Central memory CD8-positive, alpha-beta T cell (primary cell): ENCODE measurements around the gene IQSEC1.

ENCODE experiments used
- ATAC-seq: fragments of 150-1000 bp; cut with Tn5 transposase; replicated peaks from 2 replicates; pipeline ENCODE4 v1.10.0; 2022; ENCODE audit warnings: mild to moderate bottlenecking, moderate FRiP score, moderate number of reproducible peaks; ENCODE audit not compliant: poor library complexity, severe bottlenecking; ENCODE audit errors: extremely low read depth
- DNase-seq, 2 donors: peaks; one replicate each; pipeline ENCODE4 v3.0.0; 2021; ENCODE audit warnings: low spot score in 2 of 2
- H3K27ac Mint-ChIP-seq: one replicate; pipeline ENCODE4 v1.8.0; 2022; ENCODE audit warnings: low read depth, mild to moderate bottlenecking, moderate library complexity, mixed read lengths
- H3K27me3 Mint-ChIP-seq: one replicate; pipeline ENCODE4 v1.8.0; 2022; ENCODE audit warnings: mixed read lengths
- H3K36me3 Mint-ChIP-seq: one replicate; pipeline ENCODE4 v1.8.0; 2022; ENCODE audit warnings: mild to moderate bottlenecking, moderate library complexity, mixed read lengths; ENCODE audit not compliant: insufficient read depth
- H3K4me1 Mint-ChIP-seq: one replicate; pipeline ENCODE4 v1.8.0; 2022; ENCODE audit warnings: mixed read lengths
- H3K4me3 Mint-ChIP-seq: one replicate; pipeline ENCODE4 v1.8.0; 2022; ENCODE audit warnings: mild to moderate bottlenecking, moderate library complexity, mixed read lengths
- H3K9me3 Mint-ChIP-seq: one replicate; pipeline ENCODE4 v1.8.0; 2022; ENCODE audit warnings: mixed read lengths

Gene IQSEC1

DNA sequence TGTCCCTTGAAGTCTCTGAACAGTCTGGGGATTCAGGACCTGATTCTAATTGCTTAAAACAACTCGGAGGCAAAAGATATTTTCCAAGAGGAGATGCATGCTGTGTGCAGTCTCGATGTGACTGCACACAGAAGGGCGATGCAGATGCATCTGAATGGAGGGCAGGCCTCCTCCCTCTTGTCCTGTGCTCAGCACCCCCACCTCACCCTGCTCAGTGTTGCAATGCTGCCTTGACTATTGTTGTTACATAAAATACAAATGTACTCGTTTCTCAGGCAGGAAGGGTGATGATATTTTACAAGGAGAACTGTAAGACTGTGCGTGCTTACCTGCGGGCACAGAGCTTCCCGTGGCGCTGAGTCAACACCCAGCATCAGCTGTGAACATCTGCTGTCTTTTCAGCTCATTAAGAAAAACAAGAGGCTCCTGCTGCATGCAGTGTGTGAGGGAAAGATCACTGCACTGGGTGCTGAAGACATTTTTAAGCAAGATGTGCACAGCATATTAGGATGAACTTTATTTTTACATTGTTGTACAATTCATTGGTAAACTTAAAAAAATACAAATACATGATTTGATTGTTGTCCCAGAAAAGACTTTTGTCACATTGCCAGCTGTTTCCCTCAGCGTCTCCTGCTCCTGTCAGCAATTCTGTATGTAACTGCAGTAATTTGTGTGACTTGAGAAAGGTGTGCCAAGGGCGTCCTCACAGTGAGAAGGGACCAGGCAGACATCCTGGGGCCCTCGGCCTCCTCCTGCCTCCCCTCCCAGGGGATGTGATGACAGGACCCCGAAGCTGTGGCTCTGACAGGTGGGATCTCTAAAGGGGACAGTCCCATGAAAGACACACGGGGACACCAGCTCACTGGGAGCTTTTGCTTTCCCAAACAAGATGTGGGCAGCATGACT, 175.6 kb downstream of the IQSEC1 start:
- peaks cover 52% of the 10 kb centered on the region for H3K36me3 Mint-ChIP-seq
- peak overlapping the region; percentile 51 for H3K27ac Mint-ChIP-seq

DNA sequence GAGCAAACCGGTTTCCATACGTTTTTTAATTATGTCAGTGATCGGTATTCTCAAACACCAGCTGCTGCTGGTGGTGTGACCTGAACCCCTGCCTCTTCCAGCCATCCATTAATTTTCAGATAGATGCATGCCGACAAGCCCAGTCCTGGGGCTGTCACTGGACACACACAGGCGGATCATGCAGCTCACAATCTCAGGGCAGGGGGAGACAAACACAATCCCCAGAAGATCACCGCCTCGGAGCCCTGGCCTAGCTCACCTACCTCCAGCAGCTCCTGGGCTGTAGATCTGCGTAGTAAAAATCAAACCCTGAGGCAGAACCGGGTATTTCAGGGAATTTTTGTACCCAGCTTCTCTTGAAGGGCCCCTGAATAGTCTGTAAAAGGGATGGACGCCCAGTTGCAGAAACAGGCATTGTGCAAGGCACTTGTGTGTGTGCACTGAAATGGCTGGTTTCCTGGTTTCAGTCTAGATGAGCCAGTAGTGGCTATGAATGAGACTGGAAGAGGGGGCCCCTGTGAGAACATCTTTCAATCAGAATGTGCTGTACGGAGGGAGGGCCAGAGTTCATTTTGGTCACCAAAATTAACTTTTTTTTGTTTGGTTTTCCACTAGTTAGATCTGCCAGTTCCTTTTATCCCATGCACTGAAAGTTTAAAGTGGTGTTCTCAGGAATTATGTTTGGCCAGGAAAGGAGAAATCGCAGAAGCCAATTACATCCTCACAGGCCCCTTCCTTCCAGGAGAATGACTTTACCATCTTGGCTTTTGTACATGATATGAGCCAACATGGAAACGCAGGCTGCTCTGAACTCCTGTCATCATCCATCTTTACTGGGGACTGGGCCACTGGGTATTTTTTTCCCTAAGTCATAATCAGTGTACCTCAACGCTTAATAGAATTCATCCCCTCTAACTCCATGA, 176.9 kb downstream of the IQSEC1 start:
- H3K27me3 Mint-ChIP-seq: no peaks in the 10 kb centered on the region
- peaks cover 42% of the 10 kb centered on the region for H3K36me3 Mint-ChIP-seq
- ATAC-seq (no peak), DNase-seq (no peak)
- no peaks in the 10 kb centered on the region for H3K9me3 Mint-ChIP-seq
- no peak overlapping the region for H3K4me3 Mint-ChIP-seq
- H3K4me1 Mint-ChIP-seq: peaks cover 18% of the 10 kb centered on the region
- H3K27ac Mint-ChIP-seq: peak overlapping the region; percentile 22

More for the DNA sequence above, 175.6 kb downstream of the IQSEC1 start:
- Mint-ChIP-seq H3K4me1 (peaks cover 12% of the 10 kb centered on the region), H3K4me3 (no peak overlapping the region), H3K9me3 (no peaks in the 10 kb centered on the region), H3K27me3 (no peaks in the 10 kb centered on the region)
- DNase-seq (no peak), ATAC-seq (peak; percentile 32)

DNA sequence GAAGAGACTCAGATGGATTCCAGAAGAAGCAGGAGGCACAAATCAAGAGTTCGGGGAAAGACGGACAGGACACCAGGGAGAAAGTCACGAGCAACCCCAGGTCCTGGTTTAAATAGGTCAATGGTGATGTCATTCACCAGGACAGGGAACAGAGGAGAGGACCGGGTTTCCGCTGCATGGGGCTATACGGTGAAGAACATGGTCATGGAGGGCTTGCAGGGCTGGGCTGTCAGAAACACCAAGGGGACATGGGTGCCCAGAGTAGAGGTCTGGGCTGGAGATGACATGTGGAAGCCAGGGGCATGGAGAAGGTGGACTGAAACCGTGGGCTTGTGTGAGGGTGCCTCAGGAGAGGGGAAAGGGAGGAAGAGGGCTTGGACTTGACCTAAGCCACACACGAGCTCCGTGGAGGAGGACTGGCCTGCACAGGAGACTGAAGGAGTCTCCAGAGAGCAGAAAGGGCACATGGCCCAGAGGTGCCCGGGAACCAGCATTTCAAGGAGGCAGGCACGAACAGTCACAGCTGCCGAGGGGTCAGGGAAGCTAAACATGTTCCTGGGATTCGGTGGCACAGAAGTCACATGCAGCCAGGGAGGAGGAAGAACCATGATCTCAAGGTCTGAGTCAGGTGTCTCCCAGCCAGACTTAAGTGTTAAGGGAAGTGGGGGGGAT, 177.7 kb downstream of the IQSEC1 start:
- H3K27me3 Mint-ChIP-seq: peaks cover 4% of the 10 kb centered on the region
- H3K4me3 Mint-ChIP-seq: no peak overlapping the region
- ATAC-seq (no peak), DNase-seq (no peak)
- peak overlapping the region; percentile 82 for H3K27ac Mint-ChIP-seq
- H3K9me3 Mint-ChIP-seq: no peaks in the 10 kb centered on the region
- peaks cover 36% of the 10 kb centered on the region for H3K36me3 Mint-ChIP-seq
- peaks cover 18% of the 10 kb centered on the region for H3K4me1 Mint-ChIP-seq

DNA sequence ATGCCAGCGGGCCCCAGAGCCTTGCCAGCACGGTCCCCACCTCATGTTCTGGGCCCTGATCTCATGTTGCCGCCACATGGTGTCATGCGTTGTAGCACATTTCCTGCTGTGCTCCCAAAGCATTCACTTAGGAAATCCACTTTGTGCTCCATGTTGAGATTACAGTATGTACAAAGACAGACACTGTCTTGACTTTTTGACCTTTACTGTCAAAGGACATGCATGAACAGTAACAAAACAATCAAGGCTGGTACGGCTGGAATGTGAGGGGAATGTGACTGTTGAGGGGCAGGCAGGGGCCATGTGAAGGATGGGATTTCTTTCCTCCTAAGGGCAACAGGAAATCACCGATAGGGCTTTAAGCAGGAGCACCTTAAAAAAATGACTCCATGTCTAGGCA, 178.6 kb downstream of the IQSEC1 start:
- DNase-seq: no peak
- peaks cover 32% of the 10 kb centered on the region for H3K36me3 Mint-ChIP-seq
- H3K27ac Mint-ChIP-seq: peak overlapping the region; percentile 82
- no peak for ATAC-seq
- peaks cover 13% of the 10 kb centered on the region for H3K27me3 Mint-ChIP-seq
- no peak overlapping the region for H3K4me3 Mint-ChIP-seq
- peaks cover 18% of the 10 kb centered on the region for H3K4me1 Mint-ChIP-seq
- no peaks in the 10 kb centered on the region for H3K9me3 Mint-ChIP-seq

DNA sequence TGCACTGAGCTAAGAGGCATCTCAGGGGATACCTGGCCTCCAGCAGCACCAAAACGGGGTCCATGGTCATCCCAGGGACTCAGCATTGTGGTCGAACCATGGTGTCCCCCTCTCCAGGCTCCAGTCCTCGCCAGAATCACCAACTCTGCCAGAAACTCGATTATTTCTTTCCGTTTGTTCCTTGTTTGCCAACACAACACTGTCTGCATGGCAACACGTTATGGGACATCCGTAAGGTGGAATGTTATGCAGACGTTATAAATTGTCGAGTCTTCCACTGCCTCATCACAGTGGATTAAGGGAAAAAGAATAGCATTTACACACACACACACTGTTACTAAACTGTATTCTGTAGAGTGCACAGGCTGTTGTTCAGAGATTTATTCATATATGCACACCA, 179.4 kb downstream of the IQSEC1 start:
- Mint-ChIP-seq H3K27me3 (peaks cover 19% of the 10 kb centered on the region), H3K9me3 (no peaks in the 10 kb centered on the region), H3K27ac (no peak overlapping the region), H3K4me1 (peaks cover 18% of the 10 kb centered on the region), H3K36me3 (peaks cover 28% of the 10 kb centered on the region), H3K4me3 (no peak overlapping the region)
- ATAC-seq (no peak), DNase-seq (no peak)

DNA sequence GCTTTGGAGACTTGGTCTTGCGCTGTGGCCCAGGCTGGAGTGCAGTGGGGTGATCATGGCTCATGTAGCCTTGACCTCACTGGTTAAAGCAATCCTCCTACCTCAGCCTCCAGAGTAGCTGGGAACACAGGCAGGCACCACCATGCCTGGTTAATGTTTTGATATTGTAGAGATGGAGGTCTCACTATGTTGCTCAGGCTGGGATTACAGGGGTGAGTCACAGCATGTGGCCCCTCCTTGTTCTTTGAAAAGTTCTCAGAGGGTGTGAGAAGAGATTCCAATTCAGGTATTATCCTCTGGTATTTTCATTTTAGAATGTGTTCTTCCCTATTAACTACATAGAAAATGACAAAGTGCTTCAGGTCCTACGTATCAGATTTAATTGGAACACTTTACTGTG, 180.0 kb downstream of the IQSEC1 start:
- Mint-ChIP-seq H3K27me3 (peaks cover 25% of the 10 kb centered on the region), H3K9me3 (no peaks in the 10 kb centered on the region), H3K4me3 (no peak overlapping the region), H3K36me3 (peaks cover 27% of the 10 kb centered on the region), H3K27ac (no peak overlapping the region), H3K4me1 (peaks cover 18% of the 10 kb centered on the region)
- no peak for ATAC-seq
- DNase-seq: no peak

DNA sequence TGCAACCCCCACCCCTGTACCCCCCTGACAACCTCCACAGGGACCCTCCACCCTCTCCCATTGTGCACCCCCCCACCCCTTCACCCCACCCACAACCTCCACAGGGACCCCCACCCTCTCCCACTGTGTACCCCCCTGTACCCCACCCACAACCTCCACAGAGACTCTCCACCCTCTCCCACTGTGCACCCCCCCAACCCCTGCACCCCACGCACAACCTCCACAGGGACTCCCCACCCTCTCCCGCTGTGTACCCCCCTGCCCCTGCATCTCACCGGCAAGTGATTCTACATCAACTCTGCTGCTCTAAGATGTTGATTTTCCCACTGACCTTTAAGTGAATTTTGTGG, 180.4 kb downstream of the IQSEC1 start:
- no peak overlapping the region for H3K4me3 Mint-ChIP-seq
- peaks cover 29% of the 10 kb centered on the region for H3K27me3 Mint-ChIP-seq
- H3K36me3 Mint-ChIP-seq: peaks cover 26% of the 10 kb centered on the region
- H3K9me3 Mint-ChIP-seq: no peaks in the 10 kb centered on the region
- H3K4me1 Mint-ChIP-seq: peaks cover 18% of the 10 kb centered on the region
- no peak overlapping the region for H3K27ac Mint-ChIP-seq
- ATAC-seq (no peak), DNase-seq (no peak)

DNA sequence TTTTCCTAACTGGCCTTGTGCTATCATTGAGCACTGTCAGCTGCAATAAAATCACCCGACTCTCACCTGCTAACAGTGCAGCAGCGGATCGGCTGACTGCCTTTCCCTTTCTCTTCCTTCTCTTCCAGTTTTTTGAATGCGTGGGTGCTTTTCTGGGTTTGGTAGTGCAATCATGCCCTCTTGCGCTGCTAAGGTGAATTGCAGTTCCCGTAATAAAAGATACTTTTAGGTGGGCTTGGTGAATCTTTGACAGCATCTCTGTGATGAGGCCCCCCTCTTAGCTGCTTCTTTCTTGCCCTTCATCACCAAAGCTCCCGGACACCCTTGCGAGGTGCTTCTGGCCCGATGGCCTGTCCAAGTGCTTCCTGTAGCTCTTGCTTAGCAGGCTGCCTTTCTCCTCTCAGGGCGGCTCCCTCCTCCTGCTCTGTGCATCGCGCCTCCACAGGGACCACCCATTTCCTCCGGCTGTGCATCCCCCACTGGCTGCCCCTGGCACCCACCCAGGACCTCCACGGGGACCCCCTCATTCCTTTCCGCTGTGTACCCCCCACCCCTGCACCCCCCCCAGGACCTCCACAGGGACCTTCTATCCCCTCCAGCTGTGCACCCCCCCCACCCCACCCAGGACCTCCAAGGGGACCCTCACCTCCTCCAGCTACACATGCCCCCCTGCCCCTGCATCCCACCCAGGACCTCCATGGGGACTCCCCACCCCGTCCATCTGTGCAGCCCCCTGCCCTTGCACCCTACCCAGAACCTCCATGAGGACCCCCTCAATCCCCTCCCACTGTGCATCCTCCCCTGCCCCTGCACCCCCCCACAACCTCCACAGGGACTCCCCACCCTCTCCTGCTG, 181.0 kb downstream of the IQSEC1 start:
- peaks cover 18% of the 10 kb centered on the region for H3K4me1 Mint-ChIP-seq
- peak overlapping the region; percentile 21 for H3K4me3 Mint-ChIP-seq
- peaks cover 20% of the 10 kb centered on the region for H3K36me3 Mint-ChIP-seq
- H3K27me3 Mint-ChIP-seq: peaks cover 35% of the 10 kb centered on the region
- H3K9me3 Mint-ChIP-seq: no peaks in the 10 kb centered on the region
- peak overlapping the region; percentile 13 for H3K27ac Mint-ChIP-seq
- ATAC-seq (no peak), DNase-seq (peak in 1 of 2 donors; percentile 40)

DNA sequence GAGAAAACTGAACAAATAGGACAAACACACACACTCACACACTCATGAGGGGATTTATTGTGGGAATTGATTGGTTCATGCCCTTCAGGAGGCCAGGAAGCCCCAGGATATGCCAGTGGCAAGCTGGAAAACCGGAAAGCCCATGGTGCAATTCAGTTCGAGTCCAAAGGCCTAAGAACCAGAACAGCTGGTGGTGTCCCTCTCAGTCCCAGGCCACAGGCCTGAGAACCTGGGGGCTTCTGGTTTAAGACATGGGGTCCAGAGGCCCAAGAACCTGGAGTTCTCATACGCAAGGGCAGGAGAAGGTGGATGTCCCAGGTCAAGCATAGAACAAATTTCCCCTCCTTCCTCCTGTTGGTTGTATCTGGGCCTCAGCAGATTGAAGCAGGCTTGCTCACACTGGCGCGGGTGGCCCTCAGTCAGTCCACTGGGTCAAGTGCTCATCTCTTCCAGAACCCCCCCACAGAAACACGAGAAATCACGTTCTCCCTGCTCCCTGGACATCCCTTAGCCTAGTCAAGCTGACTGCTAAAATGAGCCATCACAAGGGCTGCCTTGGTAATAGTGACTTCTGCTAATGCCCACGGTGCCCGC, 181.7 kb downstream of the IQSEC1 start:
- H3K36me3 Mint-ChIP-seq: peaks cover 14% of the 10 kb centered on the region
- peak overlapping the region; percentile 21 for H3K4me3 Mint-ChIP-seq
- DNase-seq (no peak), ATAC-seq (no peak)
- H3K27me3 Mint-ChIP-seq: peaks cover 43% of the 10 kb centered on the region
- no peaks in the 10 kb centered on the region for H3K9me3 Mint-ChIP-seq
- peaks cover 23% of the 10 kb centered on the region for H3K4me1 Mint-ChIP-seq
- H3K27ac Mint-ChIP-seq: peak overlapping the region; percentile 13

DNA sequence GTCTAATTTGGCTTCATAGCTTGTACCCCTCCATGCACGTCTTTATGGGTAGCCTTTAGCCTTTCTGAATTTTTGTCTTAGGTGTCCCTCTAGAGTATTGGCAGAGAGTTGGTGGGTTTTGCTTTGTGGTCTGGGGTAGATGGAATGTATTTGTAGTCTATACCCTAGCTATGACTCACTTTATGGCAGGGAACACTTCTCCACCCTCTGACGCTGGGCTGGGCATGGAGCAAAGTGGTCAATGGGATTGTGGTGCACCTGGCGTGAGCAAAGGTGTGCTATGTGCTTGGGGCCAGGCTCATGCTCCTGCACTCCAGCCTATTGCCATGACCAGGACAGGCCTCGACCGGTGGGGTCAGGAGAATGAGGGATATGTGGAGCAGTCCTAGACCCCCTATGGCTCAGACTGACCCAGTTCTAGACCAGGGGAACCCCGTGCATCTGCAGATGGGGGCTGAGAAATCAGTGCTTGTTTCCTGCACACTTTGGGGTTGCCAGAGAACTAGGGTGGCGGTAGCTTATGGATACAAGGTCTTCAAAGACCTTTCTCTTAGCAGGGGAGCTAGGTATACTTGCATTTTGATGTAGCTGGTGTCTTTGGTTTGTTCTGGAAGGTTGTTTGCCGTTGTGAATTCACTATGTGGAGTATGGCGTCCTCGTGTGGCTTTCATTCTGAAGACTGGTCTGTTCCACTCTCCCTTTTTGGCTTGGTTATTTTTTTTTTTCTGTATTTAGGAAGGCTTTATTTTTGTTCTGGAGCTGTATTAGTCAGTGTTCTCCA, 182.4 kb downstream of the IQSEC1 start:
- no peak for DNase-seq
- no peak overlapping the region for H3K27ac Mint-ChIP-seq
- no peak for ATAC-seq
- H3K4me3 Mint-ChIP-seq: no peak overlapping the region
- H3K27me3 Mint-ChIP-seq: peaks cover 47% of the 10 kb centered on the region
- peaks cover 28% of the 10 kb centered on the region for H3K4me1 Mint-ChIP-seq
- H3K9me3 Mint-ChIP-seq: no peaks in the 10 kb centered on the region
- peaks cover 10% of the 10 kb centered on the region for H3K36me3 Mint-ChIP-seq

DNA sequence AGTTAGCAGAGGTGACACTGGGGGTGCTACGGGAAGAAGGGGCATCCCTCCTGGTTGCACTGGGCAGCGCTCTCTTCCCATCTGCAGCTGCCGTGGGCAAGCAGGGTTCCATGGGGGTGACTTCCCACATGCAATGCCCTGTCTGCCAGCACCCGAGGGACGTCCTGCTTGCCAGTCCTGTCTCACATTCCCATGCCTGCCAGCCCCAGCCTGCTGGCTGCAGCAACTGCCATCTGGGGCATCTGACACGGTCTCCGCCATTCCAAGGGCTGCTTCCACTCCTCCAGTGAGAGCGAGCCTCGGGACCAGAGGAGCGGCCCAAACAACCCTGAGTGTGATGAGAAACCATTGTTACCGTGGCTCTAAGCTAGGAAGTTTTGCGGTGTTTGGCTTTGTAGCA, 186.5 kb downstream of the IQSEC1 start:
- H3K36me3 Mint-ChIP-seq: no peaks in the 10 kb centered on the region
- peaks cover 66% of the 10 kb centered on the region for H3K27me3 Mint-ChIP-seq
- DNase-seq (no peak), ATAC-seq (no peak)
- H3K9me3 Mint-ChIP-seq: no peaks in the 10 kb centered on the region
- no peak overlapping the region for H3K27ac Mint-ChIP-seq
- peak overlapping the region; percentile 27 for H3K4me3 Mint-ChIP-seq
- H3K4me1 Mint-ChIP-seq: peaks cover 18% of the 10 kb centered on the region
